ENCODE data around the gene UBE2Q1.

The UBE2Q1 gene

DNA sequence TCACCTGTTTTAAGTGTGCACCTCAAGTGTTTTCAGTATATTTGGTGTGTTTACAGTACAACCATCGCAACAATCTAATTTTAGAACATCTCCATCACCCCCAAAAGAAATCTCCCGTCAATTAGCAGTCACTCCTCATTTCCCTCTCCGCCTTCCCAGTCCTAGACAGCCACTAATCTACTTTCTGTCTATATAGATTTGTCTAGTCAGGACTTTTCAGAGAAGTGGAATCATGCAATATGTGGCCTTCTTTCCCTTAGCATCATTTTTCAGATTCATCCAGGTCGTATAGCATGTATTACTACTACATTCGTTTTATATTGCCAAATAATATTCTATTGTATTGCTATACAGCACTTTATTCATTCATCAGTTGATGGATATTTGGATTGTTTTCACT, 54.6 kb downstream of the UBE2Q1 start:
- DNase-seq (ENCODE audit: low read depth in 2 of 2) = no peak

DNA sequence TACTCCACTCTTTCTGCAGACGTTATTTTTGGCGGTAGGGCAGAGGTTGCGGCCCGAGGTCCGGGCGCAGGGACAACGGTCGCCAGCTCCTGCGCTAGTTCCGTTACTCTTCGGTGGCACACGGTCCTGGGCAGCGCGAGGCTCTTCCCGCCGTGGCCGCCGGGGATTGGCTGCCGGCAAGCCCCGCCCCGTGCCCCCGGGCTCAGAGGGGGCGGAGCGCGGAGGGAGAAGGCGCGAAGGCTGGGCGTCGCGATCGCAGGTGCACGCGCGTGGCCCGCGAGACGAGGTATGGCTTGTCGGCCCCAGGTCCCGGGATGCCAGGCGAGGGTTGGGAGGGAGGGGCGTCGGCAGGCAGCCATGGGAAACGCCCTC, 55.7 kb downstream of the UBE2Q1 start:
- no peak for DNase-seq (ENCODE audit: low read depth in 2 of 2)

GRCh38 chr1:154502066-154502743, 56.3 kb downstream of the UBE2Q1 start, which contains the start of the genes SHE and TDRD10:
Gene SHE, minus strand, starts transcription at chr1:154502412. Its CDS starts 386 bp downstream, at chr1:154502026.
Gene TDRD10, plus strand, starts transcription at chr1:154502219. Its CDS starts 4,685 bp downstream, at chr1:154506904.
- no peak for DNase-seq (ENCODE audit: low read depth in 2 of 2)

DNA sequence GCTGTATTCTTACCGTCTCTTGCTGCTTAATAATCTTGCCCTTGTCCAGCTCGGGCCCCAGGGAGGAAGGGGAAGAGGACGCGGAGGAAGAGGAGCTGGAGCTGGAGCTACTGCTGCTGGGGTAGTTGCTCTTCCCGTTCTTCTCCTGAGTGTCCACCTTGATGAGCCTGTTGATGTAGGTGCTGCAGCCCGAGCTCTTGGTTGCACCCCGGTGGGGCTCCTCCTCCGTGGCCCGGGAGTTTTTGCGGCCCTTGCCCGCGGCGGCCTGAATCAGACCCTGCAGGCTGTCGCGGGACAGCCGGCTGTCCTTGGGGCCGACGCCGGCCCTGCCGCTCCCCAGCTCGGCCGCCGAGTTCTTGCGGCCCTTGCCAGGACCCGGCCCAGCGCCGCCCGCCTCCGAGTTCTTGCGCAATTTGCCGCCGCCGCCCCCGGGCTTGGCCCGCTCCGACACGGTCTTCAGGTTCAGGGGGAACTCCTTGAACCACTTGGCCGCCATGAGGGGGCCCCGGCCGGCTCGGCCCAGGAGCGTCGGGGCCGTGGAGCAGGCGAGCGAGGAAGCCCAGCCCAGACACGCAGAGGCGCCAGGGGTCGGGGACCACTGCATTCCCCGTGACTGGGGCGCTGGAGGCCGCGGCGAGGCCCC, 56.9 kb downstream of the UBE2Q1 start:
- DNase-seq (ENCODE audit: low read depth in 2 of 2) = no peak

GRCh38 chr1:154500533-154500932, 57.9 kb downstream of the UBE2Q1 start:
- no peak for DNase-seq (ENCODE audit: low read depth in 2 of 2)

DNA sequence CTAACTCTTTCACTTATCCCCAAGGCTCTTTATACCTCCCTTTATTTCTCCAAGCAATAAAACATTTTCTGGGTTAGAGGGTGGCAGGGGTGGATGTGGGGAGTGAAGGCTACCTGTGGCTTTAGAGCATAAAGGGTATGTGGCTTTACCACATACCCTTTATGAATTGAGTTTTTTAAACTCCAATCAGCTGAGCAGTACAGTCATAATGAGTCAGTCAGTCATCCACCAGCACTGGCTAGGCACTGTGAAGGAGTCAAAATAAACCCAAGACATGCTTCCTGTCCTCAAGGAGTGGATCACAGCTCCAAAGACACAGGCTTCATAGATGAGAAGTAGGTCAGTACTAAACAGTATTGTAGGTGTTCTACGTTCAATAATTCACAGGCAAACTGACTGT, 59.0 kb downstream of the UBE2Q1 start:
- DNase-seq (ENCODE audit: low read depth in 2 of 2) = no peak

Data from stimulated activated CD4-positive, alpha-beta T cell treated with anti-CD3 and anti-CD28 coated beads, Interleukin-15, amount 100 ng/mL, for 48 hours (primary cell).